ENCODE measurements around the gene GSAP. TPM values are rescaled to one million over a fixed set of nuclear protein-coding genes. Genes with fewer than 3 reads are reported as not detected.

GSAP gene
- polyA plus RNA-seq, 1 of the 3 experiments (the other 2 are of a cell fraction), result 5.9 TPM

- no peak for TF ChIP-seq FOSL2 (IDR thresholded peaks at IDR 0.05; ENCODE audit: borderline replicate concordance, low read depth)
- TF ChIP-seq IRF3 (IDR thresholded peaks at IDR 0.05; ENCODE audit: low read depth, low read length), result no peak
- no peak for TF ChIP-seq ELF1 (IDR thresholded peaks at IDR 0.05)
Measured at GRCh38 chr7:77338883-77339629, 77.1 kb downstream of the GSAP start (continued).

- 85% methylated on average over 4 of the region's 4 CpGs for WGBS (ENCODE audit: low lambda C conversion rate)
- Histone ChIP-seq H3K4me3 (ENCODE audit: low read depth in 2 of 2, low read length in 1 of 2) (no peak overlapping the region), H2AFZ (ENCODE audit: low read depth) (no peak overlapping the region), H3K4me2 (no peak overlapping the region), H3F3A (replicated peaks; ENCODE audit: insufficient read depth) (no peaks in the 10 kb centered on the region), H3K79me2 (ENCODE audit: insufficient read depth) (no peaks in the 10 kb centered on the region), H4K20me1 (ENCODE audit: insufficient read depth) (no peaks in the 10 kb centered on the region), H3K36me3 (replicated peaks in 1 of 2; ENCODE audit: control insufficient read depth in 1 of 2, insufficient read depth in 2 of 2, low read length in 1 of 2) (no peaks in the 10 kb centered on the region), H3K27ac (ENCODE audit: low read depth in 2 of 2, low read length in 1 of 2) (no peak overlapping the region), H3K27me3 (ENCODE audit: insufficient read depth) (no peaks in the 10 kb centered on the region), H3K4me1 (ENCODE audit: control insufficient read depth in 1 of 2, insufficient read depth in 2 of 2, low read depth in 1 of 2, low read length in 1 of 2) (no peaks in the 10 kb centered on the region), H3K9me3 (no peaks in the 10 kb centered on the region), H3K9me2 (no peaks in the 10 kb centered on the region), H3K9ac (no peak overlapping the region)
- ChIA-PET CTCF (no interaction called here), POLR2A (no interaction called here)
- DNase-seq, result no peak
- TF ChIP-seq RAD21 (IDR thresholded peaks at IDR 0.05; ENCODE audit: low read length) (no peak), FOSL2 (IDR thresholded peaks at IDR 0.05; ENCODE audit: borderline replicate concordance, low read depth) (no peak), GATA2 (CRISPR knock-in tag; IDR thresholded peaks at IDR 0.05) (no peak), MEF2A (IDR thresholded peaks at IDR 0.05; ENCODE audit: borderline replicate concordance, low read depth) (no peak), EP300 (IDR thresholded peaks at IDR 0.05; ENCODE audit: borderline replicate concordance in 1 of 2, low read depth in 1 of 2, low read length in 1 of 2) (no peak), JUND (IDR thresholded peaks at IDR 0.05) (no peak), GABPA (IDR thresholded peaks at IDR 0.05; ENCODE audit: low read depth) (no peak), TAF1 (IDR thresholded peaks at IDR 0.05; ENCODE audit: borderline replicate concordance, low read depth, low read length) (no peak), TEAD4 (IDR thresholded peaks at IDR 0.05; ENCODE audit: borderline replicate concordance, insufficient read depth) (no peak), FOXM1 (IDR thresholded peaks at IDR 0.05; ENCODE audit: low read depth) (no peak), CHD2 (IDR thresholded peaks at IDR 0.05; ENCODE audit: low read length, partially characterized antibody) (no peak), USF2 (IDR thresholded peaks at IDR 0.05; ENCODE audit: borderline replicate concordance, low read depth, low read length) (no peak), CTCF (IDR thresholded peaks at IDR 0.05) (no peak), ZBTB33 (IDR thresholded peaks at IDR 0.05; ENCODE audit: borderline replicate concordance, low read depth) (no peak), RCOR1 (IDR thresholded peaks at IDR 0.05; ENCODE audit: low read length) (no peak), TCF12 (IDR thresholded peaks at IDR 0.05) (no peak)
Measured at GRCh38 chr7:77338260-77338659, 77.9 kb downstream of the GSAP start.
